Measurements from ENCODE around the gene SMAD2.

DNA sequence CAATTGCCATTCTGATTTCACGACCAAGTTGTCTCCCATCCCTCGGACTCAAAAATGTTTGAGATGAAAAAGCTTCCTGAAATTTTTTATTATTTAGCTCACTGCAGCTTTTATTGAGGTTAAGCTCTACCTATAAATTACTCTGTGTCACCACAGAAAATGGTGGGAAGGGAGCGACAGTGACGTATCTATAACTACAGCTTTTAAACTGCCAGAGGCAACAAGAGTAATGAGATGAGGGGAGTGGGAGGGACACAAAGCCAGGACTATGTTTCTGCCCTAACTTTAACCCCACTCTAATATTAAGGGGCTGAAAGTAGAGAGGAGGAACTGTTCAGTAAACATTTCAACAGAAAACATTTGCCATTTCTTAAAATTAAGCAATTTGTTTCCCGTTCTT, 37.4 kb downstream of the SMAD2 start:
- TF ChIP-seq POLR2A (IDR thresholded peaks at IDR 0.05; ENCODE audit: low read depth, low read length) (no peak), POLR2AphosphoS5 (IDR thresholded peaks at IDR 0.05; ENCODE audit: low read depth, low read length) (no peak)
